BLaER1 (cell line): Measurements from ENCODE around the gene CCDC170.
"Not testable (repeated sequence)": the region's sequence is repeated elsewhere in the genome, so short reads cannot be mapped to it uniquely, and the experiment has no call there.

ENCODE experiments used
- H3K27ac ChIP-seq: shearing (Covaris generic); formaldehyde crosslinking; 2 replicates; pipeline ENCODE4 v1.8.1; 2022
- H3K27me3 ChIP-seq: shearing (Covaris generic); formaldehyde crosslinking; 2 replicates; pipeline ENCODE4 v1.8.1; 2022
- H3K36me3 ChIP-seq: shearing (Covaris generic); formaldehyde crosslinking; 2 replicates; pipeline ENCODE4 v1.8.1; 2022
- H3K4me1 ChIP-seq: shearing (Covaris generic); formaldehyde crosslinking; 2 replicates; pipeline ENCODE4 v1.8.1; 2022
- H3K4me2 ChIP-seq: shearing (Covaris generic); formaldehyde crosslinking; 2 replicates; pipeline ENCODE4 v1.8.1; 2022
- H3K4me3 ChIP-seq: shearing (Covaris generic); formaldehyde crosslinking; 2 replicates; pipeline ENCODE4 v1.8.1; 2022
- H3K9ac ChIP-seq: shearing (Covaris generic); formaldehyde crosslinking; 2 replicates; pipeline ENCODE4 v1.8.1; 2022
- H3K9me3 ChIP-seq: shearing (Covaris generic); formaldehyde crosslinking; 2 replicates; pipeline ENCODE4 v1.8.1; 2022
- H4K20me1 ChIP-seq: shearing (Covaris generic); formaldehyde crosslinking; 2 replicates; pipeline ENCODE4 v1.8.1; 2022
- Cebpa-rat ChIP-seq: shearing (Covaris generic); IDR thresholded peaks from 2 replicates; pipeline ENCODE4 v1.8.1; 2022

The CCDC170 gene

GRCh38 chr6:151509048-151509447 lies 15.2 kb downstream of the CCDC170 start:
- no peaks in the 10 kb centered on the region for H3K9me3 ChIP-seq
- no peak overlapping the region for H3K4me3 ChIP-seq
- no peaks in the 10 kb centered on the region for H3K4me1 ChIP-seq
- no peaks in the 10 kb centered on the region for H3K27me3 ChIP-seq
- no peaks in the 10 kb centered on the region for H3K36me3 ChIP-seq
- no peak overlapping the region for H3K4me2 ChIP-seq
- no peak for TF ChIP-seq Cebpa-rat
- no peak overlapping the region for H3K27ac ChIP-seq
- H4K20me1 ChIP-seq: no peaks in the 10 kb centered on the region
- no peak overlapping the region for H3K9ac ChIP-seq

- Histone ChIP-seq H3K9me3 (peaks cover 11% of the 10 kb centered on the region; the same call in 1 of the 2 replicates), H3K4me2 (no peak overlapping the region), H4K20me1 (no peaks in the 10 kb centered on the region), H3K4me1 (no peaks in the 10 kb centered on the region), H3K36me3 (no peaks in the 10 kb centered on the region), H3K9ac (no peak overlapping the region), H3K4me3 (no peak overlapping the region), H3K27me3 (no peaks in the 10 kb centered on the region), H3K27ac (no peak overlapping the region)
- TF ChIP-seq Cebpa-rat: no peak
These were observed 18.7 kb downstream of the CCDC170 start for GRCh38 chr6:151512481-151512880.

- no peak for TF ChIP-seq Cebpa-rat
- Histone ChIP-seq H3K4me2 (no peak overlapping the region), H3K4me3 (no peak overlapping the region), H4K20me1 (no peaks in the 10 kb centered on the region), H3K27ac (no peak overlapping the region), H3K9ac (no peak overlapping the region), H3K27me3 (no peaks in the 10 kb centered on the region), H3K36me3 (no peaks in the 10 kb centered on the region), H3K9me3 (peaks cover 28% of the 10 kb centered on the region), H3K4me1 (no peaks in the 10 kb centered on the region)
These were observed 20.3 kb downstream of the CCDC170 start for GRCh38 chr6:151514000-151514730.

GRCh38 chr6:151518992-151519391 lies 25.2 kb downstream of the CCDC170 start:
- not testable (repeated sequence) for H3K27ac ChIP-seq, H3K27me3 ChIP-seq, H3K4me2 ChIP-seq, H4K20me1 ChIP-seq, H3K4me3 ChIP-seq, H3K9ac ChIP-seq, H3K4me1 ChIP-seq, H3K36me3 ChIP-seq
- H3K9me3 ChIP-seq: peaks cover 74% of the 10 kb centered on the region

DNA sequence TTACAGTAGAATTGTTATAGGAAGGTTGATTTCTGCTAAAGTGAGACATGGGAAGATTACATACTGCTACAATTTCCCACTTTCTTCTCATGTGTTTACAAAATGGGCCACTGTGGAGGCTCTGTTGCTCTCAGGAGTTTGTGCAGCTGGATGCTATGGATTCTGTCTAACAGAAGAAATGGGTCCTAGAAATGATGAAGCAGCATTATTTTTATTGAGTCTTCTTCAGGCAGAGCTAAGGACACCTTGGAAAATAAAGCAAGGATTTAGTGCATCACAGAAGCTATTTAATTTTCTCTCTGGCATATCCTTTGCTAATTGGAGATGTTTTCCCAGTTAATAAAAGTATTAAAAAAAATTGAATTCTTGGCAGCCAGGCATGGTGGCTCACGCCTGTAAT lies 29.2 kb downstream of the CCDC170 start:
- H3K27me3 ChIP-seq: no peaks in the 10 kb centered on the region
- H3K4me3 ChIP-seq: no peak overlapping the region
- no peak overlapping the region for H3K9ac ChIP-seq
- TF ChIP-seq Cebpa-rat: no peak
- no peak overlapping the region for H3K27ac ChIP-seq
- H3K9me3 ChIP-seq: peaks cover 61% of the 10 kb centered on the region
- no peaks in the 10 kb centered on the region for H3K36me3 ChIP-seq
- H3K4me2 ChIP-seq: no peak overlapping the region
- H3K4me1 ChIP-seq: no peaks in the 10 kb centered on the region
- H4K20me1 ChIP-seq: no peaks in the 10 kb centered on the region

GRCh38 chr6:151524059-151524458 lies 30.2 kb downstream of the CCDC170 start:
- TF ChIP-seq Cebpa-rat: no peak
- H3K27ac ChIP-seq: no peak overlapping the region

DNA sequence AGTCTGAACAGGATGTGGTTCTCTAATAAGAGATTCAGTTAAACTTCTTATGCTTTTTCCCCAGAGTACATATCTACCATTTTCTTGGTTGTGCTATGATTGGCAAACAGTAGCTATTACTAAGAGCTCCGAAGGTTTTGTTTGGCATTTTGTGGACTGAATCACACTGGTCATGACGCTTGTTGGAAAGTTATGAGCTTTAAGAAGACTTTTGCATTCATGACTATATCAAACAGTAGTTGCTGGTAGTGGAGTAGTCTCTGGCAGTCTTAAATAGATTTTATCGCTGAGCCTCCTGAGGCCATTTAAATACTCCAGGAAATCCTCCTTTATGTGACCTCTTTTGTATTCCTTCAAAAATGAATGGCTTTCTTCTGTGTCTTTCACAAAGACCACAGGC lies 40.8 kb downstream of the CCDC170 start:
- H3K9ac ChIP-seq: no peak overlapping the region
- no peak overlapping the region for H3K27ac ChIP-seq
- H3K9me3 ChIP-seq: peaks cover 4% of the 10 kb centered on the region
- H3K4me1 ChIP-seq: no peaks in the 10 kb centered on the region
- H3K36me3 ChIP-seq: no peaks in the 10 kb centered on the region
- H3K27me3 ChIP-seq: no peaks in the 10 kb centered on the region
- no peaks in the 10 kb centered on the region for H4K20me1 ChIP-seq
- TF ChIP-seq Cebpa-rat: no peak
- no peak overlapping the region for H3K4me3 ChIP-seq
- H3K4me2 ChIP-seq: no peak overlapping the region

More at GRCh38 chr6:151524059-151524458, 30.2 kb downstream of the CCDC170 start:
- no peaks in the 10 kb centered on the region for H3K27me3 ChIP-seq
- H3K36me3 ChIP-seq: no peaks in the 10 kb centered on the region
- no peaks in the 10 kb centered on the region for H4K20me1 ChIP-seq
- peaks cover 51% of the 10 kb centered on the region for H3K9me3 ChIP-seq
- no peaks in the 10 kb centered on the region for H3K4me1 ChIP-seq
- no peak overlapping the region for H3K4me2 ChIP-seq
- H3K4me3 ChIP-seq: no peak overlapping the region
- H3K9ac ChIP-seq: no peak overlapping the region

- H3K9me3 ChIP-seq: peaks cover 15% of the 10 kb centered on the region
- no peaks in the 10 kb centered on the region for H4K20me1 ChIP-seq
- H3K4me2 ChIP-seq: no peak overlapping the region
- no peaks in the 10 kb centered on the region for H3K27me3 ChIP-seq
- H3K4me3 ChIP-seq: no peak overlapping the region
- no peak for TF ChIP-seq Cebpa-rat
- H3K27ac ChIP-seq: no peak overlapping the region
- H3K4me1 ChIP-seq: no peaks in the 10 kb centered on the region
- H3K9ac ChIP-seq: no peak overlapping the region
- no peaks in the 10 kb centered on the region for H3K36me3 ChIP-seq
These were observed 41.8 kb downstream of the CCDC170 start for GRCh38 chr6:151535476-151536187.

- no peaks in the 10 kb centered on the region for H3K27me3 ChIP-seq
- H3K4me1 ChIP-seq: no peaks in the 10 kb centered on the region
- H3K4me2 ChIP-seq: no peak overlapping the region
- no peaks in the 10 kb centered on the region for H3K36me3 ChIP-seq
- no peak overlapping the region for H3K27ac ChIP-seq
- no peak overlapping the region for H3K4me3 ChIP-seq
- H4K20me1 ChIP-seq: no peaks in the 10 kb centered on the region
- peaks cover 19% of the 10 kb centered on the region for H3K9me3 ChIP-seq
- no peak overlapping the region for H3K9ac ChIP-seq
- no peak for TF ChIP-seq Cebpa-rat
These were observed 42.3 kb downstream of the CCDC170 start for GRCh38 chr6:151536188-151536479.

DNA sequence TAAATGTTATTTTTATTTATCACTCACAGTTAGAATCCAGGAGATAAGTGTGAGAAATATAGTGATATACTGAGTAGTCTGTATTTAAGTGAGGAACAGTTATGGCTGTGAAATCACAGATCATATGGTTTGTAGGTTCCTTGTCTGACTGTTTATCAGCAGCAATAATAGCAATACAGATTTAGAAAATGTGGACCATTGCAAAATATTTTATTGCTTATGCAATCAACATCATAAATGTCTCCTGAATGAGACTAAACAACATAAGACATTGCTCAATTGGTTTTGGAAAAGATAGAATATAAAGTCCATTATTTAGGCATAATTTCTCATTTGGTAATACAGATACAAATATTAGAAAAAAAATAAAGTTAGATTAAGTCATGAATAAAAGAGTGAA lies 43.7 kb downstream of the CCDC170 start:
- Histone ChIP-seq H3K27me3 (no peaks in the 10 kb centered on the region), H3K27ac (no peak overlapping the region), H3K4me1 (no peaks in the 10 kb centered on the region), H3K36me3 (no peaks in the 10 kb centered on the region), H4K20me1 (no peaks in the 10 kb centered on the region), H3K9ac (no peak overlapping the region), H3K4me2 (no peak overlapping the region), H3K9me3 (peaks cover 19% of the 10 kb centered on the region), H3K4me3 (no peak overlapping the region)
- no peak for TF ChIP-seq Cebpa-rat
